OCI-LY3 (cell line): ENCODE results near the gene SF3A2.

Experiments
- CTCF ChIP-seq: fragments of 200-600, 300-600 bp; sonication (generic); IDR thresholded peaks from 2 replicates; pipeline ENCODE4 v1.5.1; 2014; ENCODE audit warnings: antibody characterized with exemption, low read length, low read depth
- EZH2phosphoT487 ChIP-seq: fragments of 200-600 bp; shearing (Covaris generic); IDR thresholded peaks from 2 replicates; pipeline ENCODE4 v1.6.1; 2018; ENCODE audit warnings: antibody characterized with exemption, mixed run types, low read depth

- TF ChIP-seq CTCF (no peak), EZH2phosphoT487 (no peak)
Measured at GRCh38 chr19:2255112-2255845, 18.7 kb downstream of the SF3A2 start.
